SJCRH30 (cell line): ENCODE data around the gene SMPDL3A. TPM values are rescaled to one million over a fixed set of nuclear protein-coding genes. Genes with fewer than 3 reads are reported as not detected.

Experiments
- DNase-seq, 2 experiments: peaks; one replicate each; pipeline ENCODE4 v3.0.0-alpha.2; 2015 to 2020
- H3K27ac ChIP-seq: fragments of 250-450 bp; sonication (Bioruptor Pico); 2 replicates; pipeline ENCODE4 v1.5.1; 2020; ENCODE audit warnings: mild to moderate bottlenecking, moderate library complexity
- H3K27me3 ChIP-seq: fragments of 250-450 bp; sonication (Bioruptor Pico); 2 replicates; pipeline ENCODE4 v1.5.1; 2020; ENCODE audit warnings: mild to moderate bottlenecking, moderate library complexity
- H3K36me3 ChIP-seq: fragments of 250-450 bp; sonication (Bioruptor Pico); 2 replicates; pipeline ENCODE4 v1.5.1; 2020; ENCODE audit warnings: mild to moderate bottlenecking, moderate library complexity
- H3K4me1 ChIP-seq: fragments of 250-450 bp; sonication (Bioruptor Pico); 2 replicates; pipeline ENCODE4 v1.5.1; 2020; ENCODE audit warnings: mild to moderate bottlenecking, moderate library complexity
- H3K4me3 ChIP-seq: fragments of 250-450 bp; sonication (Bioruptor Pico); 2 replicates; pipeline ENCODE4 v1.5.1; 2020; ENCODE audit warnings: mild to moderate bottlenecking, moderate library complexity
- H3K9me3 ChIP-seq: fragments of 250-450 bp; sonication (Bioruptor Pico); replicated peaks from 2 replicates; pipeline ENCODE4 v1.5.1; 2020; ENCODE audit warnings: mild to moderate bottlenecking, moderate library complexity
- total RNA-seq: library from RNA; depleted of rRNA; stranded (reverse); fragments of >200 nt; shearing (Covaris generic); gene quantifications from 2 replicates; pipeline ENCODE4 v1.2.3, GENCODE V29; 2014

SMPDL3A gene
- total RNA-seq, 1 experiment from 2014 or later = 27.8 TPM

DNA sequence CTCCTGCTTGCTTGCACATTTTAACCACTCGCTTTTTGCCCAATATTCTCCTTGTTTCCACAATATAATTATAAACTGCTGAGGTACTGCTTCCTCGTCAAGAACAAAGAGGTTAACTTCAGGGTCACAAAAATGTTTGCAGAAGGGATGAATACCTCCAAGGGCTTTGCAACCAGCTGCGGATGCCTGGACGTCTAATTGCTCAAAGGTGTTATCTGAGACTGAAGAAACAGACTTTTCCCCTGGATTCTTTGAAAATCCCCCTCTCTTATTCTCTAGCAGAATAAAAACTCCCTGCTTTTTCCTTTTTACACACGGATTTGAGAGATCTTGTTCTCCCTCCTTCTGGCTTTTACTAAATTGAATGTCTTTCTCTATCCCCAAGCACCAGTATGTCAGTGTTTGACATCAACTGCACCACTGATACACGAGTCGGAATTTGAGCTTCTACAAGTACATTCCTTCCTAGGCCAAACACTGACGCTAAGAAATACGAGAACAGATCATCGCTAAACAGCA lies 336 bp upstream of the SMPDL3A start:
- H3K9me3 ChIP-seq = no peaks in the 10 kb centered on the region
- H3K4me1 ChIP-seq = no peaks in the 10 kb centered on the region; the same call in 1 of the 2 replicates
- peak overlapping the region; percentile 90 for H3K27ac ChIP-seq
- no peaks in the 10 kb centered on the region for H3K36me3 ChIP-seq
- DNase-seq = no peak
- H3K27me3 ChIP-seq = no peaks in the 10 kb centered on the region
- peak overlapping the region; percentile 72 for H3K4me3 ChIP-seq

DNA sequence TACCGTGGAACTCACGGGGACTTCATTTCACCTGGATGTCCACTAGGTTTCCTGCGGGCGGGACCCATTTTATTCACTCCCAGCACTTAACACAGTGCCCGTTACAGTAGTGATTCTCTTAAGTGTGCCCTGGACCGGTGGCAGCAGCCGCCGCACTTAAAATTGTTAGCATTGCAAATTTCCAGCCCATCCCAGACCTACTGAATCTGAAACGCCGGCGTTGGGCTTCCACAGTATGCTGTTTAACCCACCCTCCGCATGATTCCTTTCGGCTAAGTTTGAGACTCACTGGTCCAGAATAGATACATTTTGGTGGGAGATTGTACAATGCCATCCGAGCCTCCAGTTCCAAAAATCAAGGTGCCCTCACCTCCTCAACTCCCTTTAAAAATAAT lies 967 bp downstream of the SMPDL3A start:
- Histone ChIP-seq H3K36me3 (no peaks in the 10 kb centered on the region), H3K4me3 (peak overlapping the region; percentile 72), H3K9me3 (no peaks in the 10 kb centered on the region), H3K27ac (peak overlapping the region; percentile 90), H3K4me1 (no peaks in the 10 kb centered on the region; the same call in 1 of the 2 replicates), H3K27me3 (no peaks in the 10 kb centered on the region)
- DNase-seq = no peak

DNA sequence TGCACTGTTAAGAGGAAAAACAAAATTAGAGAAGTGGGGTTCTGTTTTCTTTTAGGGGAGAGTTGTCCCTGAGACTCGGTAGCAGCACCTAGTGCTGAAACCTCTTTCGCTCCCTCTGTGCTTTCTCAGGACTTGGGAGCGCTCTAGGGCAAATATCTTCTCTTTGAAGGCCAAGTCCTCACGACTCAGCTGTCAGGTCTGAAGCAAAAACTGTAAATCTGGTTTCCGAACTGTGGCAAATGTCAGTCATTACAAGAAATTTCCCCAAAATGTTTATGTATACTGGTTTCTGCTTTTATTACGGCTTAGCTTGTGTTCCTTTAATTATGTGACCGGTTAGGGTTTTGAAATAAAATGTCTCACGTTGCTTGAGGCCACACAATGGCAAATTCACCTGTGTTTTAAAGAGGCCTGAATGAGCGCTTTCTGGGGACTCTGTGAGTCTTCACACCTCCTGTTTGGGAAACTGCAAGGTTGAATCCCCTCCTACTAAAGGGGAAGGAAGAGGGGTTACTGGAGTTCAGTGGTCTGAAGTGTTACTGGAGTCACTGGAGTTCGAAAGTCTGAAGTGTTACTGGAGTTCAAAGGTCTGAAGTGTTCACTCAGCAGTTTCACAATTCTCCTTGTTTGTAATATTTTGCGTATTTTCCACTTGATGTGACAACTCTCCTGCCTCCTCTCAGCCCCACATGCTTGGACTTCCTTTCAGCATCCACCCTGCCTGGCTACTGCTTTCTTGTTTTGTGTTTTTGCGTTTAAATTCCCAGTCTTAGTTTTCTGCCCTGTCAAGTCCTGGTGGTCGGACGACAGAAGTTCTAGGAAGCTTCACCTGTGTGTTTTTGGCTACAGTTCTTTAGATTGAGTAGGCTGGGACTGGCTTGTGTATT lies 1.6 kb downstream of the SMPDL3A start:
- H3K9me3 ChIP-seq = no peaks in the 10 kb centered on the region
- H3K4me1 ChIP-seq = no peaks in the 10 kb centered on the region; the same call in 1 of the 2 replicates
- H3K27me3 ChIP-seq = no peaks in the 10 kb centered on the region
- peak overlapping the region; percentile 90 for H3K27ac ChIP-seq
- peak; percentile 14 to 52 for DNase-seq
- H3K4me3 ChIP-seq = peak overlapping the region; percentile 72
- H3K36me3 ChIP-seq = no peaks in the 10 kb centered on the region

DNA sequence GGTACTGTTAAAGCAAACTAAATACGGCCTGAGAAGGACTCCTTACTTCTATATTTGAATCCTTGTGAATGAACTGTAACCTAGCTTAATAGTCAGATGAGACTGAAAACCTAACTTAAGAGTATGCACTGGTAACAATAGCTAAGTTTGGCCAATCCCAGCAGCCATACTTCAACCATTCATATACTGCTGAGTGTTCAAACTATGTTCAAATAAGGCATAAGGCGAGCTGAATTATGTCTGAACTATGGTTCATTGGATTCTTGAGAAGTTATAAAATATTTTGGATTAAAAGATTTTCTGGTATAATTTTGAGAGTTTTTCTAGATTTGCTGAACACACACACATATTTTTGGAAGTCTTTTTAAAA lies 2.2 kb downstream of the SMPDL3A start:
- H3K9me3 ChIP-seq = no peaks in the 10 kb centered on the region; the same call in 1 of the 2 replicates
- H3K27ac ChIP-seq = peak overlapping the region; percentile 90
- H3K27me3 ChIP-seq = no peaks in the 10 kb centered on the region
- no peaks in the 10 kb centered on the region for H3K36me3 ChIP-seq
- peak in 1 of 2 experiments; percentile 26 for DNase-seq
- peak overlapping the region; percentile 72 for H3K4me3 ChIP-seq
- H3K4me1 ChIP-seq = no peaks in the 10 kb centered on the region; the same call in 1 of the 2 replicates

DNA sequence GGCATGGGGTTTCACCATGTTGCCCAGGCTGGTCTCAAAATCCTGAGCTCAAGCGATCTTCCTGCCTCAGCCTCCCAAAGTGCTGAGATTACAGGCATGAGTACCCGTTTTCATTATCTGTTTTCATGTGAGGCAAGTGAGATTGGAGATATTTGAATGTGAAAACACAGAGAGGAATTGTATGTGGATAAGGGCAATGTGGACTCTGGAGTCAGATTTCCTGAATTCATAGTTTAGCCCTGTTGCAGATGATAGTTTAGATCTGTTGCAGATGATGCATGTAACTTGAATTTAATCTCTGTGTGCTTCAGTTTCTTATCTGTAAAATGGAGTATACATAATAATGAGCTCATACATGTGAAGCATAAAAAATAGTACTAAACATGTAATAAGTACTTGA lies 3.7 kb downstream of the SMPDL3A start:
- Histone ChIP-seq H3K9me3 (no peaks in the 10 kb centered on the region; the same call in 1 of the 2 replicates), H3K27me3 (no peaks in the 10 kb centered on the region), H3K36me3 (no peaks in the 10 kb centered on the region), H3K27ac (no peak overlapping the region), H3K4me3 (no peak overlapping the region), H3K4me1 (peaks cover 7% of the 10 kb centered on the region)
- no peak for DNase-seq

DNA sequence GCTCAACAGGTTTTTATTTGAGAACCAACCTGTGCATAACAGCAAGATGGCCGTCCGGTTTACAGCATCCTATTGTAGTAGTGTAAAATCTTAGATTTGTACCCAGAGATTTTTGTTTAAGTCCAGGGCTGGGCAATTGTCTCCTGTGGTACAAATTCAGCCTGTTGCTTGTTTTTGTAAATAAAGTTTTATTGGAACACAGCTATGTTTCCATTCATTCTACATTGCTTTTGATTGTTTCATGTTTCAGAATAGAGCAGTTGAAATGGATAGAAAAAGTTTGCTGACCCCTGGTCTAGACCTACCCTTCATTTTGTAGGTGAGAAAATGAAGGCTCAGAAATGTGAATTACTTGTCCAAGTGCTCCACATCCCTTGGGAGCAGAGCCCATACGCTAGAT lies 8.5 kb downstream of the SMPDL3A start:
- Histone ChIP-seq H3K4me1 (peaks cover 52% of the 10 kb centered on the region), H3K4me3 (no peak overlapping the region), H3K9me3 (no peaks in the 10 kb centered on the region; the same call in 1 of the 2 replicates), H3K27ac (peak overlapping the region; percentile 57), H3K27me3 (no peaks in the 10 kb centered on the region), H3K36me3 (peaks cover 4% of the 10 kb centered on the region; the same call in 1 of the 2 replicates)
- DNase-seq = no peak

DNA sequence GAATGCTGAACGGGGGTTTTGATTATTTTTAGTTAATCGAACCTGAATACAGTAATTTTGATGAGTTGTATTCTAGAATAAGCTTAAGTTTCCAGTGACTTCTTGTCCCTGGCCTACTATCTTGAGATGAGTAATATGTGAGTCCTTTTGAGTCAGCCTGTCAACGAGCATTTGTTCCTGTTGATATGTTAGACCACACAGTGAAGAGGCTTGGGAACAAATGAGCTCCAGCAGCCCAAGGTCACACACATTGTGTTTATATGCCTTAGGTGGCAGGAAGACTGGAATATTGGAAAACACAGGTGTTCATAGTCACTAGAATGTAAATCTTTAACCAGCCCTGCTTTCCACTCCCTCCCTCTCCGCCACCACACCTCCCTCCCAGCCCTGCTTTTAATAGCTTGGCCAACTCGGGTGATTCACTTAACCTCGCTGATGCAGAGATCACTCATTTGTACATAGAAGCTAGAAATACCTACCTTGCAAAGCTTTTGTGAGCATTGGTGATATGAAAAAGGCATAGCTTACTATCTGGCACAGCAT lies 9.1 kb downstream of the SMPDL3A start:
- Histone ChIP-seq H3K4me1 (peaks cover 55% of the 10 kb centered on the region), H3K9me3 (no peaks in the 10 kb centered on the region; the same call in 1 of the 2 replicates), H3K36me3 (peaks cover 4% of the 10 kb centered on the region; the same call in 1 of the 2 replicates), H3K27me3 (no peaks in the 10 kb centered on the region), H3K27ac (peak overlapping the region; percentile 57), H3K4me3 (no peak overlapping the region)
- DNase-seq = peak; percentile 65 to 85

DNA sequence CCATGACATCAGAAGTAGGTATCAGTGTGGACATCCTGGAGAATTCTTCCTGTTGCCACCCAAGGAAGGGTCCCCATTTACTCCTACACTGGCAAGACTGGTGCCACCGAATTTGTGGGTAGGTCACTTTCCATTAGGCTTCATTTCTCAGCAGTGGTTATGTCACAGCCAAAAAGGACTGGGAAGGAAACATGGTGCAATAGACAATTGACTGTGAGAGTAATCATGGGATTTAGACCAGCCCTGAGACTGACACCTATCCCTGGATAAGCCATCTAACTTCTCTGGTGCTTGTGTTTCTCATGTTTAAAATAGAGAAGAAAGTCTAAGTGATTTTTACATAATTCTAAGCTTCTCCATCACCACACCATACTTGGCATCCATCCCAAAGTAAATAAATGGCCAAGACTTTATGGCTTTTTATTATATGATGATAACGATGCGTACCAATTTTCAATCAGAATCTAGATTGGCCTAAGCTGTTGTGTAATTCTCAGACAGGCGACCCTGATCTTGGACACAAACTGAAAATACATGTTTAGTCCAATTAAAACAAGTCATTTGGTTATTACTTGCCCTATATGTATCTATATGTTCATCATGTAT lies 10.2 kb downstream of the SMPDL3A start:
- H3K4me1 ChIP-seq = peaks cover 60% of the 10 kb centered on the region
- H3K4me3 ChIP-seq = no peak overlapping the region
- H3K27me3 ChIP-seq = no peaks in the 10 kb centered on the region
- H3K36me3 ChIP-seq = peaks cover 4% of the 10 kb centered on the region; the same call in 1 of the 2 replicates
- DNase-seq = no peak
- H3K27ac ChIP-seq = peak overlapping the region; percentile 57; the same call in 1 of the 2 replicates
- H3K9me3 ChIP-seq = no peaks in the 10 kb centered on the region; the same call in 1 of the 2 replicates

DNA sequence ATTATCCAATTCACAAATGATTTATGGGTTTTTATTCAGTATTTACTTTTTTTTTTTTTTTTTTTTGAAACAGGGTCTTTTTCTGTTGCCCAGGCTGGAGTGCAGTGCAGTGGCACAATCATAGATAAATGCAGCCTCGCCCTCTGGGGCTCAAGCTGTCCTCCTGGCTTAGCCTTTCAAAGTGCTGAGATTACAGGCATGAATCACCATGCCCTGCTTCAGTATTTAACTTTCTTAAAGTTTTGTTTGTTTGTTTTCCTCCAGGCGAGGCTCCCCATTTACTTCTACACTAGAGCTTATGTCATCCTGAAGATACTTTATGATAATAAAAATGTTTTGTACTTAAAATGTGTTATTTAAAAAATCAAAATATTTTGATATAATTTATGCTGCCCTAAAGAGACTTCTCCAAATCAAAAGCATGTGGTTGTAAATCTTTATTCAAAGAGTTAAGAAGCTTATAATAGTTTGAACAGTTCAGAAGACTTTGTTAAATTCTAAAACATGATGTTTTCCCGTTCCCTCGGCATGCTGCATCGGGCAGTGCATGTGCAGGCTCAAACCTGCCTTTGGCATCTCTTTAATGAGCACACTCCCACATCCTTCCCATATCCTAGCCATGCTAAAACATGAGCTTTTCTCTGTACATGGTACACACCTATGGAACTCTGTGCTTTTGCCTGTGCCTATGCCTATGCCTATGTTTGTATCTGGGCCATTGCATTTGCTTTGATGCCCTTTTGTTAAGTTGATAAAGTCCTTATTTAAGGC lies 11.0 kb downstream of the SMPDL3A start:
- peaks cover 11% of the 10 kb centered on the region for H3K36me3 ChIP-seq
- no peaks in the 10 kb centered on the region for H3K27me3 ChIP-seq
- no peaks in the 10 kb centered on the region; the same call in 1 of the 2 replicates for H3K9me3 ChIP-seq
- peak overlapping the region; percentile 39 for H3K27ac ChIP-seq
- H3K4me1 ChIP-seq = peaks cover 60% of the 10 kb centered on the region
- DNase-seq = peak in 1 of 2 experiments; percentile 29
- no peak overlapping the region for H3K4me3 ChIP-seq

DNA sequence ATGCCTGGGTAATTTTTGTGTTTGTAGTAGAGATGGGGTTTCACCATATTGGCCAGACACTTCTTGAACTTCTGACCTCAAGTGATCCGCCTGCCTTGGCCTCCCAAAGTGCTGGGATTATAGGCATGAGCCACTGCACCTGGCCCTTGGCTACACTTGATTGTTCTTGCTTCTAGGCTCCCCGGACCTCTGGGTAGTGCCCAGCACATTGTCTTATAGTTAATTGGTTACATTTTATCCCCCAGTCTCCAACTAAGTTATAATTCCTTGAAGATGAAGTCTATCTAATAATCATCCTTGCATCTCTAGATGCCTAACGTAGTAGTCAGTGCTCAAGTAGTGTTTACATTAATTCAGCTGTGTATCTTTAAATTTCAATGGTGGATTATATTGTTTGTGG lies 11.8 kb downstream of the SMPDL3A start:
- H3K27me3 ChIP-seq = no peaks in the 10 kb centered on the region
- no peaks in the 10 kb centered on the region; the same call in 1 of the 2 replicates for H3K9me3 ChIP-seq
- peak overlapping the region; percentile 39 for H3K27ac ChIP-seq
- H3K4me3 ChIP-seq = no peak overlapping the region
- peak; percentile 40 to 52 for DNase-seq
- H3K4me1 ChIP-seq = peaks cover 60% of the 10 kb centered on the region
- peaks cover 15% of the 10 kb centered on the region for H3K36me3 ChIP-seq

DNA sequence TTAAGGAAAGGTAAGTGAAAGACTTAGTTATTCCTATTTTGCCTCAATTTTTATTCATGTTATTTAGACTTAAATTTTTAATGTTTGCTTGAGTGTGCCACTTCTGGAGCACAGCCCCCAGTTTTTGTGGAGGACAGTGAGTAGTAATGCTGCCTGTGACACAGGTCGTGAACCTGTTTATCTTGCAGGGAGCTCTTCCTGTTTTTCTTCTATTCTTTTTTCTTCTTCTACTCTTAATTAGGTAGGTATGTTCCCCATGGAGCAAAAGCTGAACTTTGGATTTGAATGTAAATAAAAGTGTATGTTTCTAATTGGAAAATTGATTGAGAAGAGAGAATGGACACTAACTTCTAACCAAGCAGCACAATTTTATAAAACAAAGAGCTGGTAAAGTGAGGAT lies 12.3 kb downstream of the SMPDL3A start:
- Histone ChIP-seq H3K36me3 (peaks cover 20% of the 10 kb centered on the region), H3K9me3 (no peaks in the 10 kb centered on the region), H3K4me3 (no peak overlapping the region), H3K27me3 (no peaks in the 10 kb centered on the region), H3K4me1 (peaks cover 60% of the 10 kb centered on the region), H3K27ac (peak overlapping the region; percentile 39)
- DNase-seq = no peak

DNA sequence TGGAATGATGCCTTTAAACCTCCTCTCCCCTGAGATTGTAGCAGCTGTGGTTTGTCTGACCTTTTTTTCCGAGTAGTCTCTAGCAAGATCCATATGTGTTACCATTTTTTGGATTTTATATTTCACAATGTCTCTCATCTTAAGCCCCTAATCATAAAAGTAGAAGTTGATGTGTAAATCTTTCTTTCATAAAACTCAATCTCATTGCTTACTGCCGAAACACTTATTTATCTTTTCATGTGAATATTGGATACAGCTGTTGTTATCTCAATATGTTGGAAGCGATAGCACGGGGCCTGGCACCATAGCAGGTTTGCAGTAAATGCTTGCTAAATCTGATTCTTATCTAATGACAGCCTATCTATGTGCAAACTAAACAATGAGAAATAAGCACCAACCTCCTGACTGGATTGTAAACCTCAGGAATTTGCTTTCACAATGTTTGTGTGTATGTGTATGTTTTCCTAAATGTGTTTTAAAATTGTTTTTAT lies 14.2 kb downstream of the SMPDL3A start:
- H3K27ac ChIP-seq = no peak overlapping the region
- peaks cover 31% of the 10 kb centered on the region for H3K36me3 ChIP-seq
- peaks cover 51% of the 10 kb centered on the region for H3K4me1 ChIP-seq
- H3K27me3 ChIP-seq = no peaks in the 10 kb centered on the region
- H3K4me3 ChIP-seq = no peak overlapping the region
- DNase-seq = no peak
- no peaks in the 10 kb centered on the region for H3K9me3 ChIP-seq

DNA sequence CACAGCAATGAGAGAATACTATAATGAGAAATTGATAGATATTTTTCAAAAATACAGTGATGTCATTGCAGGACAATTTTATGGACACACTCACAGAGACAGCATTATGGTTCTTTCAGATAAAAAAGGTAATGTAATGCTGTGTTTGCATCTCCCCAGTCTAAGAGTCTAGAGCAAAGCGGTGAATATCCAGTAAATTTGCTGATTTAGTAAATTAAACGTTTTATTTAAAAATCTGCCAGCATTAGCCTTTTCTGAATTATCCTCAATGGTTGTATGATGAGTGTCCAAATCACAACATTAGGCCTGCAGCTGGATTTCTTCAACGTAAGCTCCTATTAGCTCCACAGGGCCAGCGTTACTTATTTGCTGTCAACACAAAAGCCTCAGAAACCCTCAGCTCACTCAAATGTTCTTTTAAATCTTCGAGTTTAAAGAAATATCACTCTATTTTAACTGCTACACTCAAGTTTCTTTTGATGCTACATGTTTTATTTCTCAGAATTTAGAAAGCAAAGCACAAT lies 16.0 kb downstream of the SMPDL3A start:
- H3K27me3 ChIP-seq = no peaks in the 10 kb centered on the region
- no peak overlapping the region for H3K27ac ChIP-seq
- DNase-seq = no peak
- no peak overlapping the region for H3K4me3 ChIP-seq
- H3K9me3 ChIP-seq = no peaks in the 10 kb centered on the region
- H3K4me1 ChIP-seq = peaks cover 36% of the 10 kb centered on the region
- H3K36me3 ChIP-seq = peaks cover 32% of the 10 kb centered on the region

DNA sequence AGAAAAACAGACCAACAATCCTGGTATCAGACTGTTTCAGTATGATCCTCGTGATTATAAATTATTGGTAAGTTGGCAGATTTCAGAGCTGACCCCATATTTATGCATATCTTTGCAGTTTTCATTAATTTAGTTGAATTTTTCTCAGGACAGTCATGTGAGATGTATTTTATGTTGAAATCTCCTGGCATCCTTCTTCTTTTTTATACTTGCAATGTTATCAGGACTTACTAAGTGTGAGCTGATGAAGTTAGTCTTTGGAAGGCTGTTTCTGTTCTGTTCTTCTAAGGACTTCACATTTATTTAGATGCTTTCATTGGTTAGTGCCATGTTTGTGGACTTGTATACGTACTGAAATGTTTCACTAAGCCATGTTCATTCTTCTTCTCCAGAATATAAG lies 17.2 kb downstream of the SMPDL3A start:
- Histone ChIP-seq H3K9me3 (no peaks in the 10 kb centered on the region), H3K36me3 (peaks cover 32% of the 10 kb centered on the region), H3K4me1 (peaks cover 23% of the 10 kb centered on the region), H3K4me3 (no peak overlapping the region), H3K27ac (no peak overlapping the region), H3K27me3 (no peaks in the 10 kb centered on the region)
- no peak for DNase-seq
